ENCODE measurements around the gene PCTP.

PCTP gene

DNA sequence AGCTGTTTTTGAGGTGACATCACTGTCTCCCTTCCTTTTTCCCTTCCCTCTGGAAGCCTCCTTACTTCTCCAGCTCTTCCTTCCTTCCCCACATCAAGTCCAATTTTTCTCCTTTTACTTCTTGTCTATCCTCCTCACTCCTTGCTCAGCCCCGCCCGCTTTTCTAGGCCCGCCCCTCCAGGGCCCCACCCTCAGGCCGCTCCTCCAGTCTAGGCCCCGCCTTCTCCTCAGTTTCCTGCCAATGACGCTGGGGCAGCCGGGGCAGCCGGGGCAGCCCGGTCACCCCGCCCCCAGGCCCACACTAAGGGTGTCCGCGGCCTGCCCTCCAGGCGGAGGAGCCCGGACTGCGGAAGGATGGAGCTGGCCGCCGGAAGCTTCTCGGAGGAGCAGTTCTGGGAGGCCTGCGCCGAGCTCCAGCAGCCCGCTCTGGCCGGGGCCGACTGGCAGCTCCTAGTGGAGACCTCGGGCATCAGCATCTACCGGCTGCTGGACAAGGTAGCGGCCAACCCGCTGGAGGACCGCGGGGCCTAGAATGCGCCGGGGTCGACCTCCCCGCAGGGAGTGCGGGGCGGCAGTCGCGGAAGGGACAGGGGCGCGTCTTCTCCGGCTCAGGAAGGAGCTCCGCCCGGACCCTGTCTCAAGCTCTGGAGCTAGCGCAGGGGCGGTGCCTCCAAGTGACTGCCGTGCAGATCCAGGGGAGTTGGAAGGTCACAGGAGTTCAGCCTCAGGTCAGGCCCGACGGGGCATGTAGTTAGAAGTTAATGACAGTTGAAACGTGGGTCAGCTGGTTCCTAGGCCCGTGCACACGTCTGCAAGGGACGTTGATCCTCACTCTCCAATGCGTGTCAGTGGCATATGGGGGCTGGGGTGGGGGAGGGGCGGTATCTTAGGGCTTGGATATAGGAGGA lies at the start of gene PCTP:
Gene PCTP, plus strand, starts transcription at position 302 of the 908 bp plus-strand sequence. Its CDS starts 53 bp downstream, at position 355.
- in situ Hi-C loops (cut with MboI; ENCODE audit: low sequenced_read_pairs), result no loop called here

- in situ Hi-C loops (cut with MboI; ENCODE audit: low sequenced_read_pairs), result loop anchor here (25.0 kb wide), 1 partner anchor 165 kb away; no protein-coding TSS in a partner anchor
Observed at GRCh38 chr17:55702150-55702549, 48.7 kb upstream of the PCTP start.

DNA sequence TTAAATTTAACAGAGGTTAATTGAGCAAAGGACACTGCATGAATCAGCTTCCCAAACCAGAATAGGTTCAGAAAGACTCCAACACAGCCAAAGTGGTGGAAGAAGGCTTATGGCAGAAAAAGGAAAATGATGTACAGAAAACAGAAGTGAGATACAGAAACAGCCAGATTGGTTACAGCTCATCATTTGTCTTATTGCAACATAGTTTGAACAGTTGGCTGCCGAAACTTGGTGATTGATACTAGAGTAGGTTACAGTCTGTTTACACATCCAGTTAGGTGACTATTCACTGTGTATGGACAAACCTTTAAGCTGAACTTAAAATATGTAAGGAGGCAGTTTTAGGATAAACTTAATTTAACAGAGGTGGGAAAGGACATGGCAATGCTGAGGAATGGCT lies 46.5 kb upstream of the PCTP start:
- in situ Hi-C loops (cut with MboI; ENCODE audit: low sequenced_read_pairs), result loop anchor here (25.0 kb wide), 1 partner anchor 167 kb away; no protein-coding TSS in a partner anchor

GRCh38 chr17:55705847-55706246 lies 45.0 kb upstream of the PCTP start:
- in situ Hi-C loops (cut with MboI; ENCODE audit: low sequenced_read_pairs), result loop anchor here (25.0 kb wide), 1 partner anchor 169 kb away; no protein-coding TSS in a partner anchor

GRCh38 chr17:55706808-55707773 lies 43.8 kb upstream of the PCTP start:
- in situ Hi-C loops (cut with MboI; ENCODE audit: low sequenced_read_pairs), result loop anchor here (25.0 kb wide), 1 partner anchor 170 kb away; no protein-coding TSS in a partner anchor

- in situ Hi-C loops (cut with MboI; ENCODE audit: low sequenced_read_pairs), result loop anchor here (25.0 kb wide), 1 partner anchor 171 kb away; no protein-coding TSS in a partner anchor
Observed at GRCh38 chr17:55708175-55708974, 42.5 kb upstream of the PCTP start.

- in situ Hi-C loops (cut with MboI; ENCODE audit: low sequenced_read_pairs), result loop anchor here (25.0 kb wide), 1 partner anchor 172 kb away; no protein-coding TSS in a partner anchor
Observed at GRCh38 chr17:55709440-55709839, 41.4 kb upstream of the PCTP start.

GRCh38 chr17:55709984-55710383 lies 40.9 kb upstream of the PCTP start:
- in situ Hi-C loops (cut with MboI; ENCODE audit: low sequenced_read_pairs), result loop anchor here (25.0 kb wide), 1 partner anchor 173 kb away; no protein-coding TSS in a partner anchor

- in situ Hi-C loops (cut with MboI; ENCODE audit: low sequenced_read_pairs), result loop anchor here (25.0 kb wide), 1 partner anchor 173 kb away; no protein-coding TSS in a partner anchor
Observed at GRCh38 chr17:55710410-55710809, 40.4 kb upstream of the PCTP start.

GRCh38 chr17:55710829-55711496 lies 39.9 kb upstream of the PCTP start:
- in situ Hi-C loops (cut with MboI; ENCODE audit: low sequenced_read_pairs), result loop anchor here (25.0 kb wide), 1 partner anchor 174 kb away; no protein-coding TSS in a partner anchor

DNA sequence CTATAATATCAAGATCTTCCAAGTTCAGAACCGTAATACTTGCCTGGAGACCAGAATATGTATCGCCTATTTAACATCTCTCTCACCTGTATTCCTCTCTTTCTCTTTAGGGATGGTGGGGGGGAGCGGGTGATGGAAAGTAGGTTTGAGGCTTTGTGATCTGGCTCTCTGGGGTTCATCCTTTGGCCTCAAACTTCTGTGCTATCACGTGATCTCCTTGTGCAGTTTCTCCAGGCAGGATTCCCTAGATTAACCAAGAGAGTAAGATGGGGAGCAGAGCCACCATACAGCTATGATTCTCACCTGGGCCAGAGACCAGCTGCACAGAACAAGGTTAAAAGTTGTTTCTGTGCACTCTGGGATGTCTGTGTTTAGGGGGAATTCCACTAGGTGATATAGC lies 33.4 kb upstream of the PCTP start:
- in situ Hi-C loops (cut with MboI; ENCODE audit: low sequenced_read_pairs), result loop anchor here (25.0 kb wide), 1 partner anchor 180 kb away; no protein-coding TSS in a partner anchor

DNA sequence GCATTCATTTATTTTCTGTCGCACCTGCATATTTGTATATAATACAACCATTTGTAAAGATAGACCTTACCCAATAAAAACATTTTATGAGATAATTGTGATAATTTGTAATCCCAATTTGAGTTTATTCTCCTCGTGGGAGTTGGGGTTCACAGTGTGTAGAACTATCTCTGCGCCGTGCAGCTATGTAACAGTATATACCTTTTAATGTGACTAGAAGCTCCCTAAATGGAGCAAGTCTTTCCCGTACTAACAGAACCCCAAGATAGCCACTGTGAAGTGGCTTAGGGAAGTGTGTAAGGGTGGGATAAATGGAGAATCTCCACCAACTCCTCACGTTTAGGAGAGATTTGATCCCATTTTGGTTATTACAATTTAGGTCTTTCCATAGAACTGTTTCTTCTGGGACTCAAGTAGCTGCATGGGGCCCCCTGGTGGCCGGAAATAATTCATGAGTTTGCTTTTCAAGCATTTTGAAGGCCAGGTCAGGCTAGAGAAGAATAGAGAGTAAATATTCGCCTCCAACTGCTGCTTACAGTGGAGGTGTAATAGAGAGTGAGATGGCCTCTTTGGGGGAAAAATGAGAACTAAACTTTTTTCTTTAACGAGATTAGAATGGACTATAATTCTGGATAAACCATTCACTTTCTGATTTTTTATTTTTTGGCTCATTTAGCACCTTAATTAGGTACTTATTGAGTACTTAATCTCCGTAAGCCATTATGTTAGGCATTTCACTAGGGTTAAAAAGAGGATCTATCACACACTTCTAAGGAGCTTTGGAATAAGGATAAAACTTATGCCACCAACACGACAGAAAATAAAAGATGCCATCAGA lies 32.7 kb upstream of the PCTP start:
- in situ Hi-C loops (cut with MboI; ENCODE audit: low sequenced_read_pairs), result loop anchor here (25.0 kb wide), 1 partner anchor 181 kb away; no protein-coding TSS in a partner anchor

DNA sequence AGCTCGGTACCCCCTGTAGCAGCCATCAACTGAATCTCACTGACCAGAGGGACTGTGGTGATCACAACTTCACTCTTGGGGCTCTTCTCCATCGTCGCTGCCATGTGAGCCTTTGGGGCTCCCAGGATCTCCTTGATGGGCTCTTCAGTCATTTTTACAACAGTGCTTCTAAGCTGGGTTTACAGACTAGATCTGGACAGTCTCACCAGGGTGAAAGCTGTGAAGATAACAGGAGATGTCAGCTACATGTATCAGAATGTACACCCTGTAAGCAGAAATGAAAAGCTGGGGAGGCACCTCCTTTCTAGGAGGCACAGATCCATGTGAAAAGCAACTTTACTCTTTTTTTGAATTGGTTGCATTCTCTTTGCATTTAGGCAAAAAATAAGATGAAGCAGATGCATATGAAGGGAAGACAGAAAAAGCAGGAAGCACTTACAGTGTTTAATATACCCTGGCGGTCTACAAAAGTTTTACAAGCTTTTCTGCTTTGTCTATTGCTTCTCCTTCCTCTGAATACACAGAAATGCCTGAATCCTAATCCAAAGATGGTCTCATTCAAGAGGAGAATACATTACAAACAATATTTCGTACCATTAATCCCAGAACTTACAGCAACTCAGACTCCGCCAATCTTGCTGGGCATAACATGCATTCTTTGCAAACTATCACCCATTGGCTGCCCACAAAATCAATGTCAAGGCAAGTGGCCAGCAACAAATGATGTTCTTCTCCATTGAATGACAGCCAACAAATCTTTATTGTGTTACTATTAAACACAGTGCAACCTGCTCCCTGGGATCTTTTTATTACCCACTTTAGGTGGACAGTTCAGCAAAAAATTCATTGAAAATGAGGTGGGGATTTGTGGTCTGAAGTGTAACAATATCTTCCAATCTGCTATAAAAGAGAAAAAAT lies 29.7 kb upstream of the PCTP start:
- in situ Hi-C loops (cut with MboI; ENCODE audit: low sequenced_read_pairs), result loop anchor here (25.0 kb wide), 1 partner anchor 184 kb away; no protein-coding TSS in a partner anchor

- in situ Hi-C loops (cut with MboI; ENCODE audit: low sequenced_read_pairs), result loop anchor here (25.0 kb wide), 1 partner anchor 185 kb away; no protein-coding TSS in a partner anchor
Observed at GRCh38 chr17:55722016-55722736, 28.7 kb upstream of the PCTP start.

GRCh38 chr17:55722742-55723487 lies 27.9 kb upstream of the PCTP start, which contains the start of gene TMEM100:
TSS of gene TMEM100 (minus strand) at chr17:55722864. CDS start at chr17:55721070, 1,794 bp downstream.
- in situ Hi-C loops (cut with MboI; ENCODE audit: low sequenced_read_pairs), result loop anchor here (25.0 kb wide), 1 partner anchor 186 kb away; no protein-coding TSS in a partner anchor

DNA sequence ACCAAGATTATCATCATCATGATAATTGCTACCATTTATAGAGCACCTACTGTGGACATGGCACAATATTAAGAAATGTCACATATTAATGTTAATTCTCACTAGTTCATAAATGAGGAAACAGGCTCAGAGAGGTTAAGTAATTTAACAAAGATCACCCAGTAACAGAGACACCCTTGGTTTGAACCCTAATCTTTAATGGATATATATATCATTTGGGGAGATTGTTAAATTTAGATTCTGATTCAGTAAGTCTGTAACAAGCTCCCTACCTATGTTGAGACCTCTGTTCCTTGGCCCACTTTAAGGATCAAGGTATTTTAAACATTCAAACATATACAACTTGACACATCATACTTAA lies 27.4 kb upstream of the PCTP start:
- in situ Hi-C loops (cut with MboI; ENCODE audit: low sequenced_read_pairs), result loop anchor here (25.0 kb wide), 1 partner anchor 186 kb away; no protein-coding TSS in a partner anchor

Data from HL-60/S4 treated with retinoic acid at 250 ng/mL for 4 days and 3 days (cell line).